MM.1S (cell line): ENCODE data around the gene MBD5.

ENCODE experiments used
- DNase-seq: peaks from one replicate; pipeline ENCODE4 v3.0.0-alpha.2; 2015
- H2AFZ ChIP-seq: fragments of 300-600 bp; sonication (generic); 2 replicates; pipeline ENCODE4 v1.6.0; 2016; ENCODE audit warnings: antibody characterized with exemption, low read length
- H3F3A ChIP-seq: fragments of 300-600 bp; sonication (generic); 2 replicates; pipeline ENCODE4 v1.6.1; 2016; ENCODE audit warnings: mild to moderate bottlenecking, antibody characterized with exemption, low read length, moderate library complexity, mixed read lengths; ENCODE audit not compliant: insufficient read depth
- H3K27ac ChIP-seq: fragments of 300-600 bp; sonication (generic); 2 replicates; pipeline ENCODE4 v1.5.1; 2016; ENCODE audit warnings: mild to moderate bottlenecking, low read length
- H3K27me3 ChIP-seq: fragments of 300-600 bp; sonication (generic); replicated peaks from 2 replicates; pipeline ENCODE4 v1.6.0; 2016; ENCODE audit warnings: low read length; ENCODE audit not compliant: insufficient read depth
- H3K36me3 ChIP-seq: fragments of 300-600 bp; sonication (generic); replicated peaks from 2 replicates; pipeline ENCODE4 v1.6.1; 2016; ENCODE audit warnings: mild to moderate bottlenecking, low read length, mixed read lengths; ENCODE audit not compliant: insufficient read depth
- H3K4me1 ChIP-seq: fragments of 300-600 bp; sonication (generic); 2 replicates; pipeline ENCODE4 v1.6.1; 2016; ENCODE audit warnings: low read length, mixed read lengths
- H3K4me2 ChIP-seq: fragments of 300-600 bp; sonication (generic); 2 replicates; pipeline ENCODE4 v1.6.0; 2016; ENCODE audit warnings: low read depth, low read length
- H3K4me3 ChIP-seq: fragments of 300-600 bp; sonication (generic); 2 replicates; pipeline ENCODE4 v1.5.1; 2016; ENCODE audit warnings: low read length, mixed read lengths
- H3K79me2 ChIP-seq: fragments of 300-600 bp; sonication (generic); 2 replicates; pipeline ENCODE4 v1.6.1; 2016; ENCODE audit warnings: mixed run types, low read length, mixed read lengths
- H3K9ac ChIP-seq: fragments of 300-600 bp; sonication (generic); 2 replicates; pipeline ENCODE4 v1.6.1; 2016; ENCODE audit warnings: low read length, mixed read lengths
- H3K9me2 ChIP-seq: fragments of 300-600 bp; sonication (generic); replicated peaks from 2 replicates; pipeline ENCODE4 v1.6.1; 2016; ENCODE audit warnings: mild to moderate bottlenecking, low read length, mixed read lengths; ENCODE audit not compliant: insufficient read depth
- H3K9me3 ChIP-seq: fragments of 300-600 bp; sonication (generic); replicated peaks from 2 replicates; pipeline ENCODE4 v1.6.1; 2016; ENCODE audit warnings: mild to moderate bottlenecking, low read length, mixed read lengths; ENCODE audit not compliant: insufficient read depth
- H4K20me1 ChIP-seq: fragments of 300-600 bp; sonication (generic); 2 replicates; pipeline ENCODE4 v1.6.1; 2016; ENCODE audit warnings: mild to moderate bottlenecking, low read length, moderate library complexity, mixed read lengths; ENCODE audit not compliant: insufficient read depth
- CTCF ChIP-seq: fragments of 300-600 bp; sonication (generic); IDR thresholded peaks from 2 replicates; pipeline ENCODE4 v1.5.1; 2016; ENCODE audit warnings: antibody characterized with exemption, low read length, mixed read lengths
- EZH2 ChIP-seq: fragments of 300-600 bp; sonication (generic); optimal IDR thresholded peaks from 2 replicates; pipeline ENCODE3; 2017; ENCODE audit warnings: low read depth, mild to moderate bottlenecking, antibody characterized with exemption, low read length, mixed read lengths
- EZH2phosphoT487 ChIP-seq: fragments of 300-600 bp; sonication (generic); IDR thresholded peaks from 2 replicates; pipeline ENCODE4 v1.6.1; 2018; ENCODE audit warnings: antibody characterized with exemption, low read length

MBD5 gene

GRCh38 chr2:148130581-148130980 lies 109.7 kb downstream of the MBD5 start:
- no peaks in the 10 kb centered on the region for H3K36me3 ChIP-seq
- no peak overlapping the region for H3K4me3 ChIP-seq
- no peaks in the 10 kb centered on the region for H3K9me3 ChIP-seq
- no peaks in the 10 kb centered on the region for H3K9me2 ChIP-seq
- no peak overlapping the region for H2AFZ ChIP-seq
- no peak overlapping the region for H3K27ac ChIP-seq
- H3K27me3 ChIP-seq, result no peaks in the 10 kb centered on the region
- H3K79me2 ChIP-seq, result no peaks in the 10 kb centered on the region
- no peak for TF ChIP-seq EZH2phosphoT487
- no peak for TF ChIP-seq CTCF
- TF ChIP-seq EZH2, result no peak
- H3F3A ChIP-seq, result no peaks in the 10 kb centered on the region
- no peaks in the 10 kb centered on the region for H3K4me1 ChIP-seq
- no peak overlapping the region for H3K4me2 ChIP-seq
- no peaks in the 10 kb centered on the region for H4K20me1 ChIP-seq
- no peak overlapping the region for H3K9ac ChIP-seq
- DNase-seq, result no peak

- Histone ChIP-seq H3K27ac (no peak overlapping the region), H3F3A (no peaks in the 10 kb centered on the region), H3K27me3 (no peaks in the 10 kb centered on the region), H3K4me2 (no peak overlapping the region), H3K4me1 (no peaks in the 10 kb centered on the region), H3K36me3 (no peaks in the 10 kb centered on the region), H4K20me1 (no peaks in the 10 kb centered on the region), H3K9me2 (no peaks in the 10 kb centered on the region), H3K9ac (no peak overlapping the region), H3K9me3 (no peaks in the 10 kb centered on the region), H3K4me3 (no peak overlapping the region), H2AFZ (no peak overlapping the region), H3K79me2 (no peaks in the 10 kb centered on the region)
- no peak for TF ChIP-seq CTCF
- no peak for TF ChIP-seq EZH2
- no peak for TF ChIP-seq EZH2phosphoT487
- no peak for DNase-seq
Measured at GRCh38 chr2:148132412-148132811, 111.5 kb downstream of the MBD5 start.

GRCh38 chr2:148135705-148136104 lies 114.8 kb downstream of the MBD5 start:
- no peaks in the 10 kb centered on the region for H4K20me1 ChIP-seq
- no peaks in the 10 kb centered on the region for H3F3A ChIP-seq
- H3K9me2 ChIP-seq, result no peaks in the 10 kb centered on the region
- no peaks in the 10 kb centered on the region for H3K36me3 ChIP-seq
- H3K4me3 ChIP-seq, result no peak overlapping the region
- H3K4me2 ChIP-seq, result no peak overlapping the region
- H3K9ac ChIP-seq, result no peak overlapping the region
- no peak for DNase-seq
- H2AFZ ChIP-seq, result no peak overlapping the region
- H3K27ac ChIP-seq, result no peak overlapping the region
- H3K9me3 ChIP-seq, result no peaks in the 10 kb centered on the region
- no peaks in the 10 kb centered on the region for H3K27me3 ChIP-seq
- TF ChIP-seq CTCF (no peak), EZH2 (no peak), EZH2phosphoT487 (no peak)
- H3K79me2 ChIP-seq, result no peaks in the 10 kb centered on the region
- no peaks in the 10 kb centered on the region for H3K4me1 ChIP-seq
